ENCODE measurements around the gene CD300C. TPM values are rescaled to one million over a fixed set of nuclear protein-coding genes. Genes with fewer than 3 reads are reported as not detected.
"Not testable (repeated sequence)": the region's sequence is repeated elsewhere in the genome, so short reads cannot be mapped to it uniquely, and the experiment has no call there.

CD300C gene
- total RNA-seq, 2 donors from 2014 or later, result 0.25 TPM; not detected in 1

GRCh38 chr17:74512624-74513091, 33.3 kb downstream of the CD300C start:
- H3K36me3 Mint-ChIP-seq, result peaks cover 12 to 13% of the 10 kb centered on the region in 2 donors
- DNase-seq (ENCODE audit: low spot score in 2 of 2) (peak; percentile 37 to 64), ATAC-seq (peak; percentile 77 to 89)
- H3K9me3 Mint-ChIP-seq, result peaks cover 11 to 12% of the 10 kb centered on the region in 2 donors
- peak overlapping the region; percentile 67 to 87 for H3K27ac Mint-ChIP-seq

DNA sequence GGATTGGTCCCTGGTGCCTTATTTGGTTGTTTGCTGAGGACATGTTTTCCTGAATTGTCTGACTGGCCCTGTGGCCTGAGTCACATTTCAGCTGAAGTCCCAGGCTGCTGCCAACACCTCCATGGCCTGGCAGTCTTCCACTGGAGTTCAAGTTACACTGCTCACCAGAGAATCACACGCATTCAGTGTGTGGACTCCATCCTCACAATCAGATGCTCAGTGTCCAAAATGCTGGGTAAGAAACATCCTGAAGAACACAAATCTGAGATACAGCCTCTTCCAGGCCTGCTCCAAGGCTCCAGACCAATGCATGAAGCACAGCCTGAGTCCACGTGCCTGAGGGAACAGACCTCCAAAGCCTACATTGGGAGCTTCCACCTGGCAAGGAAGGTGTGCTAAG, 33.9 kb downstream of the CD300C start:
- H3K36me3 Mint-ChIP-seq, result peaks cover 11 to 13% of the 10 kb centered on the region in 2 donors
- ATAC-seq, result no peak
- no peak for DNase-seq (ENCODE audit: low spot score in 2 of 2)
- H3K9me3 Mint-ChIP-seq, result peaks cover 11 to 12% of the 10 kb centered on the region in 2 donors
- peak overlapping the region; percentile 67 to 87 for H3K27ac Mint-ChIP-seq

- H3K36me3 Mint-ChIP-seq, result no peaks in the 10 kb centered on the region
- H3K9me3 Mint-ChIP-seq, result no peaks in the 10 kb centered on the region
- no peak overlapping the region for H3K27ac Mint-ChIP-seq
- no peak for DNase-seq (ENCODE audit: low spot score in 2 of 2)
- ATAC-seq, result no peak
These were observed 37.8 kb downstream of the CD300C start for GRCh38 chr17:74508156-74508555.

GRCh38 chr17:74503949-74504348, 42.0 kb downstream of the CD300C start:
- H3K36me3 Mint-ChIP-seq; H3K9me3 Mint-ChIP-seq; ATAC-seq; H3K27ac Mint-ChIP-seq; DNase-seq (ENCODE audit: low spot score in 2 of 2): not testable (repeated sequence)

- no peaks in the 10 kb centered on the region for H3K36me3 Mint-ChIP-seq
- no peaks in the 10 kb centered on the region for H3K9me3 Mint-ChIP-seq
- no peak overlapping the region for H3K27ac Mint-ChIP-seq
- DNase-seq (ENCODE audit: low spot score in 2 of 2) (no peak), ATAC-seq (no peak)
These were observed 43.1 kb downstream of the CD300C start for GRCh38 chr17:74502861-74503260.

DNA sequence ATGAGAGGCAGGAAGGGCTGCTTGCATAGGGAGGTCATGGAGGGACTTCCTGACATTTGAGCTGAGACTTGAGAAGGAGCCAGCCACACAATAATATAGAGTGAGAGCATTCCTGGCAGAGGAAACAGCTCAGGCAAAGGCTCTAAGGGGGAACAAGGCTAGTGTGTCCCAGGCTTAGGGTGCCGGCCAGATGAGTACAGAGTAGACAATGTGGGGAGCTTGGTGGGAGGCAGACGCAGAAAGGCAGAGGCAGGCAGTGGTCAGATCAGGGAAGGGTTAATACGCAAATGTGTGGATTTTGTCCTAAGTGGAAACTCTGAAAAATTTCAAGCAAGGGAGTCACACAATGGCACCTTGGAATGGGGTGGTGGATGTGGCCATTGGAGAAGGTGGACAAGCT, 45.9 kb downstream of the CD300C start:
- ATAC-seq, result no peak

DNA sequence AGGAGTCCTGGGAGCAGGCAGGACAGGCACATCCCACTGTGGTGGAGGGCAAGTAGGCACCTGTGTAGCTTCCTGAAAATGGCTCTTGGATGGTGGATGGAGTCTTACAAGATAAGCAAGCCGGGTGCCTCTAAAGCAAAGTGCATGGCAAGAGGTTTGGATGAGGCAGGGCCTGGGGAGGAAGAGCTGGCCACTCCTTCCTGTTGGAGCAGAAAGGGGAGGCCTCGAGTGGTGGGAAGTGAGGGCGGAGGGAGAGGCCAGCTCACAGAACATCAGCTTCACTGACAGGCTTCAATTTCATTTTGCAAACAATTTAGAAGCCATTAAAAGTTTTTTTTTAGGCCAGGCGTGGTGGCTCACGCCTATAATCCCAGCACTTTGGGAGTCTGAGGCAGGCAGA, 48.4 kb downstream of the CD300C start:
- H3K36me3 Mint-ChIP-seq, result no peaks in the 10 kb centered on the region
- H3K9me3 Mint-ChIP-seq, result no peaks in the 10 kb centered on the region
- no peak for DNase-seq (ENCODE audit: low spot score in 2 of 2)
- peak overlapping the region in 1 of 2 donors; percentile 63 for H3K27ac Mint-ChIP-seq
- no peak for ATAC-seq

More for the DNA sequence above, 45.9 kb downstream of the CD300C start:
- H3K9me3 Mint-ChIP-seq, result no peaks in the 10 kb centered on the region
- no peaks in the 10 kb centered on the region for H3K36me3 Mint-ChIP-seq
- DNase-seq (ENCODE audit: low spot score in 2 of 2), result no peak
- H3K27ac Mint-ChIP-seq, result no peak overlapping the region

DNA sequence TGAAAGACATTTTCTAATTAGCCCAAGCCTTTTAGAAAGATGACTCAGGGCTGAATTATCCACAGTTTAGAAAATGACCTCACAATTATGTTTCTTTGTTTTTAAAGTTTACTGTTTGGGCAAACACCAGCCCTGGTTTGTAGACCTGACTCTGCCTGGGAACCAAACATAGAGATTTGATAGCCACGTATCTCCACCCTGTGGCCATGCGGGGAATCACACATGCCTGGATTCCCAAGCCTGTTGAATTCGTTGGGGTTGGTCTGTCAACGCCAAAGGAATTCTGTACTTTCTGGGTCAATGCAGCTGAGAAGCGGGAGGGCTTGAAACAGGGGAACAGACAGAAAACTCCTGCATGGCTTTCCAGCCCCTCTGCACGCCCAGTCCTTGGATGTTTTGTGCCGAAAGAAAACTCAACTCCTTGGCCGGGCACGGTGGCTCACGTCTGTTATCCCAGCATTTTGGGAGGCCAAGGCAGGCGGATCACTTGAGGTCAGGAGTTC, 52.5 kb downstream of the CD300C start:
- peak in 1 of 2 donors; percentile 63 for DNase-seq (ENCODE audit: low spot score in 2 of 2)
- peak; percentile 53 to 68 for ATAC-seq
- Mint-ChIP-seq H3K36me3 (no peaks in the 10 kb centered on the region), H3K9me3 (no peaks in the 10 kb centered on the region), H3K27ac (no peak overlapping the region)

GRCh38 chr17:74491626-74492025, 54.3 kb downstream of the CD300C start:
- peaks cover 0 to 4% of the 10 kb centered on the region in 2 donors for H3K9me3 Mint-ChIP-seq
- ATAC-seq, result no peak
- DNase-seq (ENCODE audit: low spot score in 2 of 2), result no peak
- H3K36me3 Mint-ChIP-seq, result no peaks in the 10 kb centered on the region
- no peak overlapping the region for H3K27ac Mint-ChIP-seq

Other genes with a start within 250 kb of the CD300C start
- gene KIF19, start 219.9 kb downstream of the CD300C start, total RNA-seq, result under 1 TPM in 1 of 2 donors, not detected in 1; 0.08 TPM
- gene BTBD17, start 184.2 kb downstream of the CD300C start, total RNA-seq, result not detected
- not detected for gene GPR142, start 178.6 kb downstream of the CD300C start, total RNA-seq
- 1 to 10 TPM in 1 of 2 donors, not detected in 1; 2.3 TPM for gene GPRC5C, start 114.0 kb downstream of the CD300C start, total RNA-seq
- gene CD300A, start 79.5 kb downstream of the CD300C start, total RNA-seq, result 1 to 10 TPM in 1 of 2 donors, under 1 TPM in 1; 0.46 to 4.0 TPM
- not detected for gene CD300LB, start 14.6 kb downstream of the CD300C start, total RNA-seq
- not detected for gene CD300H, start 21.4 kb upstream of the CD300C start, total RNA-seq
- gene CD300LD, start 46.2 kb upstream of the CD300C start, total RNA-seq, result not detected
- not detected for gene CD300E, start 77.6 kb upstream of the CD300C start, total RNA-seq
- gene CD300LF, start 166.8 kb upstream of the CD300C start, total RNA-seq, result not detected
- gene RAB37, start 191.1 kb upstream of the CD300C start, total RNA-seq, result 1 to 10 TPM; 3.4 to 4.0 TPM
- gene NHERF1, start 202.5 kb upstream of the CD300C start, total RNA-seq, result 100 to 1,000 TPM in 1 of 2 donors, 10 to 100 TPM in 1; 59.0 to 114 TPM
- gene NAT9, start 230.2 kb upstream of the CD300C start, total RNA-seq, result 10 to 100 TPM; 38.2 to 57.2 TPM